Spleen (tissue), 7 donors: ENCODE results near the gene TCEANC2.

Experiments
- POLR2A ChIP-seq, 3 donors: fragments of 450-650 bp; IDR thresholded peaks; one replicate each; pipeline ENCODE4 v1.5.1; 2017; ENCODE audit warnings: antibody characterized with exemption in 3 of 3, mild to moderate bottlenecking in 1 of 3
- POLR2AphosphoS5 ChIP-seq, 3 donors: sonication (generic); formaldehyde crosslinking; IDR thresholded peaks; one replicate each; pipeline ENCODE4 v1.5.1; 2017; ENCODE audit warnings: antibody characterized with exemption in 3 of 3
- TF ChIP-seq, protein P1 (sequence below), 11 experiments: fragments of 200-600 bp in 7 of 11; fragments of 450-650 bp in 4 of 11; sonication (generic) in 4 of 11; IDR thresholded peaks in 8 of 11; conservative IDR thresholded peaks in 3 of 11; 1 replicate in 7 of 11; 2 replicates in 4 of 11; pipeline versions ENCODE4 v1.4.0 to v1.8.0; 2016 to 2021; ENCODE audit warnings: antibody characterized with exemption in 11 of 11, inconsistent platforms in 4 of 11, mild to moderate bottlenecking in 1 of 11
- donor health status: DM: no; HTN: no; CAD: no; lungs with moderate emphysema.
- donor health status: DM: no; HTN: no; CAD: no.
- donor health status: DM: no; HTN: no; CAD: no.

DNA sequence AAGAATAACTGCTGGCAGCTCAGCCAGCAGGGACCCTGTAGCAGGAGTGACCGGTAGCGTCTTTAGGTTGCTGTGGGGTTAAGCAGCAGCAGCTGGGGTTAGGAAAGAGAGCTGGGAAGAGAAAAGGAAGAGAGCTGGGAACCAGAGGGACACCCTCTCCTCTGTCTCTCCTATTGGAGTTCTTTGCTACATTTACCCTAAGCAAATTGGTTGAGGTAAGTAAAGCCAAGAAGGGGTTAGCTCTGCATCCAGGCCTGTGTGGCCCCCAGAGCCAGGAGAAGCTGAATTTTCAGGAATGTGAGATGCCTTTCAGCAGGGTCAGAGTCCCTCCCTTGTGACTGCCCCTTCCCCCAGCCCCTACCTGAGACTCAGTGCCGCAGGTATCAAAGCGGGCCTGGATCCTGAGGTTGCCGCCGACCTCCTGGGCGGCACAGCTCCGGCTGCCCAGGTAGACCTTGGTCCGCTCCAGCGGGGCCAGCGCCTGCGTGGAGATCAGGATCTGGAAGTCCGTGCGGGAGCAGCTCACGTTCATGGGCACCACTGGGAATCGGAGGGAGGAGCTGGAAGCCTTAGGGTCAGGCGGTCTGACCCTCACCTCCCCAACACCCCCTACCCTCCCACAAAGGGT, 83.0 kb downstream of the TCEANC2 start:
- TF ChIP-seq, protein P1, sequence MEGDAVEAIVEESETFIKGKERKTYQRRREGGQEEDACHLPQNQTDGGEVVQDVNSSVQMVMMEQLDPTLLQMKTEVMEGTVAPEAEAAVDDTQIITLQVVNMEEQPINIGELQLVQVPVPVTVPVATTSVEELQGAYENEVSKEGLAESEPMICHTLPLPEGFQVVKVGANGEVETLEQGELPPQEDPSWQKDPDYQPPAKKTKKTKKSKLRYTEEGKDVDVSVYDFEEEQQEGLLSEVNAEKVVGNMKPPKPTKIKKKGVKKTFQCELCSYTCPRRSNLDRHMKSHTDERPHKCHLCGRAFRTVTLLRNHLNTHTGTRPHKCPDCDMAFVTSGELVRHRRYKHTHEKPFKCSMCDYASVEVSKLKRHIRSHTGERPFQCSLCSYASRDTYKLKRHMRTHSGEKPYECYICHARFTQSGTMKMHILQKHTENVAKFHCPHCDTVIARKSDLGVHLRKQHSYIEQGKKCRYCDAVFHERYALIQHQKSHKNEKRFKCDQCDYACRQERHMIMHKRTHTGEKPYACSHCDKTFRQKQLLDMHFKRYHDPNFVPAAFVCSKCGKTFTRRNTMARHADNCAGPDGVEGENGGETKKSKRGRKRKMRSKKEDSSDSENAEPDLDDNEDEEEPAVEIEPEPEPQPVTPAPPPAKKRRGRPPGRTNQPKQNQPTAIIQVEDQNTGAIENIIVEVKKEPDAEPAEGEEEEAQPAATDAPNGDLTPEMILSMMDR (IDR thresholded peaks at IDR 0.05 in 8 of 11, conservative IDR thresholded peaks at IDR 0.05 in 3 of 11), result no peak
- TF ChIP-seq POLR2A (IDR thresholded peaks at IDR 0.05) (no peak), POLR2AphosphoS5 (IDR thresholded peaks at IDR 0.05) (no peak)
